GM19397 (cell line): Measurements from ENCODE around the gene GPR3.
A peak's percentile ranks its signal among the peaks of the same experiment; 100 is the strongest.

Experiments used
- ATAC-seq: cut with Tn5 transposase; IDR thresholded peaks from one replicate; pipeline ENCODE4 v1.9.1; 2021; ENCODE audit warnings: mild to moderate bottlenecking, moderate library complexity; ENCODE audit not compliant: unreplicated experiment

The GPR3 gene

GRCh38 chr1:27358038-27358927 is 34.1 kb upstream of the GPR3 start:
- ATAC-seq: no peak

GRCh38 chr1:27358928-27359313 is 33.5 kb upstream of the GPR3 start:
- no peak for ATAC-seq

GRCh38 chr1:27359822-27360158 is 32.6 kb upstream of the GPR3 start:
- no peak for ATAC-seq

GRCh38 chr1:27360159-27361043 is 32.0 kb upstream of the GPR3 start:
- ATAC-seq: no peak

- no peak for ATAC-seq
Measured at GRCh38 chr1:27361044-27361402, 31.4 kb upstream of the GPR3 start.

- no peak for ATAC-seq
Measured at GRCh38 chr1:27361553-27361952, 30.9 kb upstream of the GPR3 start.

- ATAC-seq: no peak
Measured at GRCh38 chr1:27363766-27364695, 28.4 kb upstream of the GPR3 start.

GRCh38 chr1:27364696-27365371 is 27.6 kb upstream of the GPR3 start:
- no peak for ATAC-seq

- peak; percentile 43 for ATAC-seq
Measured at GRCh38 chr1:27365372-27366112, 26.9 kb upstream of the GPR3 start.

GRCh38 chr1:27366113-27366410 is 26.4 kb upstream of the GPR3 start:
- ATAC-seq: peak; percentile 48

- ATAC-seq: peak; percentile 33
Measured at GRCh38 chr1:27366411-27367159, 25.8 kb upstream of the GPR3 start, which contains the start of gene MAP3K6. MAP3K6 (minus strand) TSS chr1:27366961; CDS start chr1:27366597, 364 bp downstream.

- ATAC-seq: no peak
Measured at GRCh38 chr1:27367160-27367650, 25.2 kb upstream of the GPR3 start.

GRCh38 chr1:27368869-27369582 is 23.4 kb upstream of the GPR3 start:
- ATAC-seq: no peak

GRCh38 chr1:27372022-27372807 is 20.2 kb upstream of the GPR3 start:
- no peak for ATAC-seq

GRCh38 chr1:27372808-27373690 is 19.4 kb upstream of the GPR3 start:
- ATAC-seq: no peak

- ATAC-seq: no peak
Measured at GRCh38 chr1:27374362-27375086, 17.9 kb upstream of the GPR3 start, which contains the start of gene FCN3. FCN3 (minus strand) TSS chr1:27374824; CDS start chr1:27374818, 6 bp downstream.
